ENCODE results near the gene VPS26A.

GRCh38 chr10:69086001-69086509 lies 37.9 kb upstream of the VPS26A start:
- no peak for TF ChIP-seq EZH2 (IDR thresholded peaks at IDR 0.05; ENCODE audit: insufficient read depth, low read length)
- TF ChIP-seq, protein P1, sequence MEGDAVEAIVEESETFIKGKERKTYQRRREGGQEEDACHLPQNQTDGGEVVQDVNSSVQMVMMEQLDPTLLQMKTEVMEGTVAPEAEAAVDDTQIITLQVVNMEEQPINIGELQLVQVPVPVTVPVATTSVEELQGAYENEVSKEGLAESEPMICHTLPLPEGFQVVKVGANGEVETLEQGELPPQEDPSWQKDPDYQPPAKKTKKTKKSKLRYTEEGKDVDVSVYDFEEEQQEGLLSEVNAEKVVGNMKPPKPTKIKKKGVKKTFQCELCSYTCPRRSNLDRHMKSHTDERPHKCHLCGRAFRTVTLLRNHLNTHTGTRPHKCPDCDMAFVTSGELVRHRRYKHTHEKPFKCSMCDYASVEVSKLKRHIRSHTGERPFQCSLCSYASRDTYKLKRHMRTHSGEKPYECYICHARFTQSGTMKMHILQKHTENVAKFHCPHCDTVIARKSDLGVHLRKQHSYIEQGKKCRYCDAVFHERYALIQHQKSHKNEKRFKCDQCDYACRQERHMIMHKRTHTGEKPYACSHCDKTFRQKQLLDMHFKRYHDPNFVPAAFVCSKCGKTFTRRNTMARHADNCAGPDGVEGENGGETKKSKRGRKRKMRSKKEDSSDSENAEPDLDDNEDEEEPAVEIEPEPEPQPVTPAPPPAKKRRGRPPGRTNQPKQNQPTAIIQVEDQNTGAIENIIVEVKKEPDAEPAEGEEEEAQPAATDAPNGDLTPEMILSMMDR (IDR thresholded peaks at IDR 0.05; ENCODE audit: insufficient read depth, low read depth, low read length): no peak
